Vagina (tissue), 2 donors: Measurements from ENCODE around the gene CTBP2.

Experiments used
- CTCF ChIP-seq, 3 experiments: fragments of 450-650 bp in 2 of 3; fragments of 200-600 bp in 1 of 3; sonication (generic) in 1 of 3; IDR thresholded peaks; one replicate each; pipeline ENCODE4 v1.5.1; 2017 to 2019; ENCODE audit warnings: antibody characterized with exemption in 3 of 3, mild to moderate bottlenecking in 2 of 3, moderate library complexity in 2 of 3
- POLR2A ChIP-seq, 2 donors: fragments of 450-650 bp; IDR thresholded peaks; one replicate each; pipeline ENCODE4 v1.6.1; 2017; ENCODE audit warnings: antibody characterized with exemption in 2 of 2, mild to moderate bottlenecking in 2 of 2, moderate library complexity in 2 of 2
- POLR2AphosphoS5 ChIP-seq, 2 donors: sonication (generic); formaldehyde crosslinking; IDR thresholded peaks; one replicate each; pipeline ENCODE4 v1.9.0; 2017; ENCODE audit warnings: antibody characterized with exemption in 2 of 2, mild to moderate bottlenecking in 2 of 2, low read depth in 1 of 2; ENCODE audit not compliant: insufficient read depth in 1 of 2

GRCh38 chr10:125025341-125025740 is 135.0 kb downstream of the CTBP2 start:
- no peak for TF ChIP-seq CTCF (IDR thresholded peaks at IDR 0.05)
- TF ChIP-seq POLR2AphosphoS5 (IDR thresholded peaks at IDR 0.05; ENCODE audit: insufficient read depth in 1 of 2, low read depth in 1 of 2) = no peak
- no peak for TF ChIP-seq POLR2A (IDR thresholded peaks at IDR 0.05)
